Astrocyte of the spinal cord (primary cell): ENCODE data around the gene MAGI2.

Source experiments
- DNase-seq: peaks from one replicate; pipeline ENCODE4 v3.0.0; 2011; ENCODE audit warnings: low read depth, low spot score
- H3K4me3 ChIP-seq: 2 replicates; pipeline ENCODE4 v1.5.1; 2011; ENCODE audit warnings: low read depth, mild to moderate bottlenecking, low read length, moderate library complexity
- in situ Hi-C: cut with HindIII; loops from 2 replicates; pipeline ENCODE4 v1.10.0; 2017; ENCODE audit warnings: low sequenced_read_pairs
- TF ChIP-seq, protein P1 (sequence below): IDR thresholded peaks from 2 replicates; pipeline ENCODE4 v1.5.1; 2012; ENCODE audit warnings: low read depth, mild to moderate bottlenecking, low read length, inconsistent platforms

The MAGI2 gene

DNA sequence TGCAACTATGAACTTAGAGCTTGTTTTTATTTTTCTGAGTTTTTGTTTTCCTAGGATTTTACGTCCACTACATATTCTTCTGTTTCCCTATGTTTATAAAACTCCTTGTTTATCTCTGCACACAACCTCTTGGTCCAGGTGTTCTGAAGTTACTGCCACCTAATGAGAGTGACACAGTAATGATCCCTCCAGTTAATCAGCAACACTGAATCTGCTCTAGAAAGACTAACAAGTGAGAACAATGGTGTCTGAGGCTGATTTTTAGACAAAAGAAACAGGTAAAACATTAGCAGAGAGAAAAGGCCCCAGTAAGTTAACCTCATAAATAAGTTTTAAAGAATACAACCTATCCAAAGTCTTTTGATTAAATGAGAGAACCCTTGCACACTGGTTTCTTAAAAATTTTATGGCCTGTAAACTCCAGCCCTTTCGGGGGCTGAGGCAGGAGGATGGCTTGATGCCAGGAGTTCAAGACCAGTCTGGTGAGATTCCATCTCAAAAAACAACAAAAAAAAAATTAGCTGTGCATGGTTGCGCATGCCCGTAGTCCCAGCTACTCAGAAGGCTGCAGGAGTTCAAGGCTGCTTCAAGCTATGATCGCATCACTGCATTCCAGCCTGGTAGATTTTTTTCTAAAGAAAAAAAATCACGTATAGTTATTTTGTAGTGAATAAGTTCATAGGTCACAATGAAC lies 397.6 kb downstream of the MAGI2 start:
- TF ChIP-seq, protein P1, sequence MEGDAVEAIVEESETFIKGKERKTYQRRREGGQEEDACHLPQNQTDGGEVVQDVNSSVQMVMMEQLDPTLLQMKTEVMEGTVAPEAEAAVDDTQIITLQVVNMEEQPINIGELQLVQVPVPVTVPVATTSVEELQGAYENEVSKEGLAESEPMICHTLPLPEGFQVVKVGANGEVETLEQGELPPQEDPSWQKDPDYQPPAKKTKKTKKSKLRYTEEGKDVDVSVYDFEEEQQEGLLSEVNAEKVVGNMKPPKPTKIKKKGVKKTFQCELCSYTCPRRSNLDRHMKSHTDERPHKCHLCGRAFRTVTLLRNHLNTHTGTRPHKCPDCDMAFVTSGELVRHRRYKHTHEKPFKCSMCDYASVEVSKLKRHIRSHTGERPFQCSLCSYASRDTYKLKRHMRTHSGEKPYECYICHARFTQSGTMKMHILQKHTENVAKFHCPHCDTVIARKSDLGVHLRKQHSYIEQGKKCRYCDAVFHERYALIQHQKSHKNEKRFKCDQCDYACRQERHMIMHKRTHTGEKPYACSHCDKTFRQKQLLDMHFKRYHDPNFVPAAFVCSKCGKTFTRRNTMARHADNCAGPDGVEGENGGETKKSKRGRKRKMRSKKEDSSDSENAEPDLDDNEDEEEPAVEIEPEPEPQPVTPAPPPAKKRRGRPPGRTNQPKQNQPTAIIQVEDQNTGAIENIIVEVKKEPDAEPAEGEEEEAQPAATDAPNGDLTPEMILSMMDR = no peak
- in situ Hi-C loops = no loop called here
- H3K4me3 ChIP-seq = no peak overlapping the region
- DNase-seq = no peak

DNA sequence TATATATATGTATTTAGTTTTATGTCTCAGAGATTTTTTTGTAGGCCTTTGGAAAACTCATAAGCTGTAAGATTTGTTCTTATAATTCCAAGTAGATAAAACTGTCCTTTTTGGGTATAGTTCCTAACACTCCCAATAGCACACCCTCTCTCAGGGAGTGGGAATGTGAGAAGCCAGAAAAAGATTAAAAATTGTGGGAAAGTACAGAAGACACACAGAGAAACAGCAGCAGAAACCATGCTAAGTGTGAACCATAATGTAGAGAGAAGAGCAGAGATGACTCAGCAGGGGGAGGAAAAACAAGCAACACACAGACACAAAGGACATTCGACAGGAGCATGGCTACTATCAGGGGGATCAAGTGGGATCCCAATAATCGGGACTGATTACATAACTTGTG lies 401.6 kb downstream of the MAGI2 start:
- in situ Hi-C loops = no loop called here
- DNase-seq = no peak
- no peak overlapping the region for H3K4me3 ChIP-seq
- TF ChIP-seq, protein P1 = no peak

DNA sequence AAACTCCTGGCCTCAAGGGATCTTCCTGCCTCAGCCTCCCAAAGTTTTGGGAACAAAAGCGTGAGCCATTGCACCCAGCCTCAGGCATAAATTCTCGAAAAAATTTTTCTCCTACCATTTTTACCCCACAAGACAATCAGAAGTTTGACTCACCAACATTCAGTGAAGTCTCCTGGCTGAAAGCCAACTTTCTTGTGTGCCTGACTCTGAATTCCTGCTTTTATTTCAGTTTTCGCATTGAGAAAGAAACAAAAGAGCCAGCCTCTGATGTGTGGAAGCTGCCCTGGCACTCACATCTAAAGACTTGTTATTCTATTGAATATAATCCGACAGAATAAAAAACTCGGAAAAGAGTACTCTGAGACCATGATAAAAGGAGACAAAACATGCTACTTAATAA lies 402.9 kb downstream of the MAGI2 start:
- TF ChIP-seq, protein P1 = no peak
- DNase-seq = peak; percentile 78
- in situ Hi-C loops = no loop called here
- no peak overlapping the region for H3K4me3 ChIP-seq

DNA sequence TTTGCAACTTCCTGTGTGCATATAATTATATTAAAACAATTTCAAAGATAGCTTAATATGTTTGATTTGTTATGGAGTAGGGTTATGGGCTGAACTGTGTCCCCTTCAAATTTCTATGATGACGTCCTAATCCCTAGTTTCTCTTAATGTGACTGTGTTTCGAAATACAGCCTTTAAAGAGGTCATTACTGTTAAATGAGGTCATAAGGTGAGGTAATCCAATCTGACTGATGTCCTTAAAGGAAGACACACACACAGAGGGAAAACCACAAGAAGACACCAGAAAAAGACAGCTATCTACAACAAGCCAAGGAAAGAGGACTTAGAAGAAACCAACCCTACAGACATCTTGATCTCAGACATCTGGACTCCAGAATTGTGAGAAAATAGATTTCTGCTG lies 407.4 kb downstream of the MAGI2 start:
- in situ Hi-C loops = no loop called here
- no peak for DNase-seq
- no peak overlapping the region for H3K4me3 ChIP-seq
- TF ChIP-seq, protein P1 = no peak

DNA sequence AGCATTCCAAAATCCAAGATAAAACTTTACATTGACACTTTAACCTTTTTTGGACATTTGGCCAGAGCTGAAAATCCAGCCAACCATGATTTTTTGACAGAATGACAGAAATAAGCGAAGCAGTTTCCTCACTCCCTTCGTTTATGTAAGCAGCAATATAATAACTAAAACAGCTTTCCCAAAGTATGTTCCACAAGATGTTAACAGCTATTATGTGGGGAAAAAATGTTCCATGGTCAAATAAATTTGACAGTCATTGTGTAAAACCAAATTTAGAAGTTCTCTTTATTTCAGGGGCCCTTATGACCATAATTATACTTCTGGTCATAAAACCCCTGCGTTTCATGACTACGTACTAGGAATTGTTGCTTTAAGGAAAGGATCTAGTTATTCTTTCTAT lies 416.5 kb downstream of the MAGI2 start:
- no peak overlapping the region for H3K4me3 ChIP-seq
- in situ Hi-C loops = no loop called here
- TF ChIP-seq, protein P1 = no peak
- no peak for DNase-seq

DNA sequence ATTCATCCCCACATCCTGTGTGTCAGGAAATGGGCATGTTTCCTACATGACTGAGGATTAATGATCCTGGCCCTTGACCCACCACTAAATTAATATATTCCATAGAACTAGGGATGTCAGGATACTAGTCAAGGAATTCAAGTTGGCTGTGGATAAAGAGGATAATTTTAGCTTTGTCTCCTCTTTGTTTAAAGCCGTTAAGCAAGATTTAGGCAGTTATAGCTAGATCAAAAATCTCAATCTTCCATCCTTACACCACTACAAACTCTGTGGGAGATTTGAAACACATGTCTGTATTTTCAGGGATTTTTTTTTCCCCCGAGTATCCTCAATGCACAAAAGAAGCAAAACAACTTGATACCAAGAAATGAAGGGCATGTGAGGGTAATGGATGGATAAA lies 417.1 kb downstream of the MAGI2 start:
- no peak overlapping the region for H3K4me3 ChIP-seq
- in situ Hi-C loops = no loop called here
- no peak for DNase-seq
- TF ChIP-seq, protein P1 = no peak
